Measurements from ENCODE around the gene RIPOR2.

The RIPOR2 gene

GRCh38 chr6:24824142-24824938 is 111.4 kb downstream of the RIPOR2 start:
- TF ChIP-seq, protein P1, sequence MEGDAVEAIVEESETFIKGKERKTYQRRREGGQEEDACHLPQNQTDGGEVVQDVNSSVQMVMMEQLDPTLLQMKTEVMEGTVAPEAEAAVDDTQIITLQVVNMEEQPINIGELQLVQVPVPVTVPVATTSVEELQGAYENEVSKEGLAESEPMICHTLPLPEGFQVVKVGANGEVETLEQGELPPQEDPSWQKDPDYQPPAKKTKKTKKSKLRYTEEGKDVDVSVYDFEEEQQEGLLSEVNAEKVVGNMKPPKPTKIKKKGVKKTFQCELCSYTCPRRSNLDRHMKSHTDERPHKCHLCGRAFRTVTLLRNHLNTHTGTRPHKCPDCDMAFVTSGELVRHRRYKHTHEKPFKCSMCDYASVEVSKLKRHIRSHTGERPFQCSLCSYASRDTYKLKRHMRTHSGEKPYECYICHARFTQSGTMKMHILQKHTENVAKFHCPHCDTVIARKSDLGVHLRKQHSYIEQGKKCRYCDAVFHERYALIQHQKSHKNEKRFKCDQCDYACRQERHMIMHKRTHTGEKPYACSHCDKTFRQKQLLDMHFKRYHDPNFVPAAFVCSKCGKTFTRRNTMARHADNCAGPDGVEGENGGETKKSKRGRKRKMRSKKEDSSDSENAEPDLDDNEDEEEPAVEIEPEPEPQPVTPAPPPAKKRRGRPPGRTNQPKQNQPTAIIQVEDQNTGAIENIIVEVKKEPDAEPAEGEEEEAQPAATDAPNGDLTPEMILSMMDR (IDR thresholded peaks at IDR 0.05; ENCODE audit: low read depth, low read length), result no peak
- H3K4me3 ChIP-seq (ENCODE audit: low read depth, low read length), result no peak overlapping the region

- TF ChIP-seq, protein P1 (IDR thresholded peaks at IDR 0.05; ENCODE audit: low read depth, low read length), result no peak
- no peak overlapping the region for H3K4me3 ChIP-seq (ENCODE audit: low read depth, low read length)
These were observed 112.6 kb downstream of the RIPOR2 start for GRCh38 chr6:24823185-24823584.

DNA sequence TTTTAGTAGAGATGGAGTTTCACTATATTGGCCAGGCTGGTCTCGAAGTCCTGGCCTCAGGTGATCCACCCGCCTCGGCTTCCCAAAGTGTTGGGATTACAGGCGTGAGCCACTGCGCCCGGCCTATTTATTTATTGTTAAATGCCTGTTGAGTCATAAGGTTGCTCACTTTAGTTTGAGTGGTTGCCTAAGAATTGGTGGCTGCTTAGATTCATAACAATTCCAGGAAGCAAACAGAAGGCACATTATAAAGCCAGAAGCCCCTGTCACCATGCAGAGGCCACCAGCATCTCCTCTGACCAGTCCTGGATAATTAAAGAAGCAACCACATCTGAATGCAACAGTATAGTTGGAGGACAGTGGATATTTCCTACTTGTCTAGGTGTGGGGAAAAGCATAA is 113.1 kb downstream of the RIPOR2 start:
- no peak overlapping the region for H3K4me3 ChIP-seq (ENCODE audit: low read depth, low read length)
- TF ChIP-seq, protein P1 (IDR thresholded peaks at IDR 0.05; ENCODE audit: low read depth, low read length), result no peak

- TF ChIP-seq, protein P1 (IDR thresholded peaks at IDR 0.05; ENCODE audit: low read depth, low read length), result no peak
- no peak overlapping the region for H3K4me3 ChIP-seq (ENCODE audit: low read depth, low read length)
These were observed 113.8 kb downstream of the RIPOR2 start for GRCh38 chr6:24821860-24822444.

DNA sequence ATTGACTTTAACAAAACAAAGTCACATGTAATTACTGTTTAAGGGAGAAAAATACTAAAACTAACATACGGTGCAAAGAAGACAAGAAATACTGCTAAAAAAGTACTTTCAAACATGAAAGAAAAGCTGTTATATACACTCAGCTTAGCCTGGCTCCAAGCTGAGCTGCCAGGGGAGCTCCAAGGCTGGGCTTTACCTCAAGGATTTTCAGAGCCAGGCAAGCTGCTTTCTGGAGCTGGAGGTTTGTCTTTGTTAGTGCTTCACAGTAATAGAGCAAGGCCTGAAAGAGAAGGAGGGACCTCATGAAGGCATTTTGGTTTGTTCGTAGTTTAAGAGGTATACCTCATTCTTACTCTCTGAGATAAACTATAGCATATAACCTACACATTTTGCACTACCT is 117.4 kb downstream of the RIPOR2 start:
- TF ChIP-seq, protein P1 (IDR thresholded peaks at IDR 0.05; ENCODE audit: low read depth, low read length), result no peak
- no peak overlapping the region for H3K4me3 ChIP-seq (ENCODE audit: low read depth, low read length)

DNA sequence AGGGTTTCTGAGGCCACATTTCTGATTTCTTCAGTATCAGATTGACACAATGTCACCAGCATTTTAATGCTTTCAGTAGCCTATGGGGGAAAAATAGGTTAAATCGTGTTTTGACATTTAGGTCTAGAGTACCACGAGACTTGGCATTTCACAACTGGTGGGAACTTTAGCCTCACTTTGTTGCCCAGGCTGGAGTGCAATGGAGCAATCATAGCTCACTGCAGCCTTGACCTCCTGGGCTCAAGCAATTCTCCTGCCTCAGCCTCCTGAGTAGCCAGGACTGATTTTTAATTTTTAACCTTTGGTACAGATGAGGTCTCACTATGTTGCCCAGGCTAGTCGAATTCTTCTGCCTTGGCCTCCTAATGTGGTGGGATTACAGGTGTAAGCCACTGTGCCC is 126.0 kb downstream of the RIPOR2 start:
- TF ChIP-seq, protein P1 (IDR thresholded peaks at IDR 0.05; ENCODE audit: low read depth, low read length), result no peak
- H3K4me3 ChIP-seq (ENCODE audit: low read depth, low read length), result no peak overlapping the region

DNA sequence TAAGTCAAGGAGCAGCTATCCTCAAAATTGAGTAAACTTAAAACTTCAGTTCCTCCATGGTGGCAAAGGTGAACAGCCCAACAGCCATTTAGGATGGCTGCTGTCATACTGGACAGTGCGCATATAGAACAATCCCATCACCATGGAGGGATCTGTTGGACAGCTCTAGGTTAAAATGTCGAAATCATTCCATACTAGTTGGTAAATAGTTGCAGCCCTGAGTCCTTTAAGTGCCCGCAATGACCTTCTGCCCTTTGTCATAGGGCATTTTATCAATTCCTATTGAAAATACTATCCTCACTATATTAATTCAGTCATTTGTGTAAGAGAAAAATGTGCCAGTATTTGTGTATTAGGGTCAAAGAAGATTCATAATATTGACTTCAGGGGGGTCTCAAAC is 128.2 kb downstream of the RIPOR2 start:
- no peak overlapping the region for H3K4me3 ChIP-seq (ENCODE audit: low read depth, low read length)
- TF ChIP-seq, protein P1 (IDR thresholded peaks at IDR 0.05; ENCODE audit: low read depth, low read length), result no peak

Measured in WI38 (cell line).